GM06990 (cell line): ENCODE measurements around the gene WNT2B.
"Not testable (repeated sequence)": the region's sequence is repeated elsewhere in the genome, so short reads cannot be mapped to it uniquely, and the experiment has no call there.

ENCODE experiments used
- DNase-seq: peaks from one replicate; pipeline ENCODE4 v3.0.0-alpha.2; 2011; ENCODE audit not compliant: insufficient read length; ENCODE audit errors: extremely low read depth
- H3K27me3 ChIP-seq: replicated peaks from 2 replicates; pipeline ENCODE4 v1.6.0; 2011; ENCODE audit warnings: low read length; ENCODE audit not compliant: control insufficient read depth, insufficient read depth
- H3K36me3 ChIP-seq: 2 replicates; pipeline ENCODE4 v1.5.1; 2011; ENCODE audit warnings: low read length; ENCODE audit not compliant: control insufficient read depth, insufficient read depth
- H3K4me3 ChIP-seq: replicated peaks from 2 replicates; pipeline ENCODE4 v1.5.1; 2011; ENCODE audit warnings: low read depth, mild to moderate bottlenecking, control low read depth, low read length
- CTCF ChIP-seq: IDR thresholded peaks from 2 replicates; pipeline ENCODE4 v1.5.1; 2011; ENCODE audit warnings: low read length, control low read depth, mild to moderate bottlenecking, inconsistent platforms; ENCODE audit not compliant: insufficient read depth, poor library complexity, severe bottlenecking

The WNT2B gene

GRCh38 chr1:112465122-112465521 lies 43.6 kb upstream of the WNT2B start:
- no peaks in the 10 kb centered on the region for H3K27me3 ChIP-seq
- no peak for TF ChIP-seq CTCF
- no peak for DNase-seq
- H3K36me3 ChIP-seq = no peaks in the 10 kb centered on the region
- no peak overlapping the region for H3K4me3 ChIP-seq

DNA sequence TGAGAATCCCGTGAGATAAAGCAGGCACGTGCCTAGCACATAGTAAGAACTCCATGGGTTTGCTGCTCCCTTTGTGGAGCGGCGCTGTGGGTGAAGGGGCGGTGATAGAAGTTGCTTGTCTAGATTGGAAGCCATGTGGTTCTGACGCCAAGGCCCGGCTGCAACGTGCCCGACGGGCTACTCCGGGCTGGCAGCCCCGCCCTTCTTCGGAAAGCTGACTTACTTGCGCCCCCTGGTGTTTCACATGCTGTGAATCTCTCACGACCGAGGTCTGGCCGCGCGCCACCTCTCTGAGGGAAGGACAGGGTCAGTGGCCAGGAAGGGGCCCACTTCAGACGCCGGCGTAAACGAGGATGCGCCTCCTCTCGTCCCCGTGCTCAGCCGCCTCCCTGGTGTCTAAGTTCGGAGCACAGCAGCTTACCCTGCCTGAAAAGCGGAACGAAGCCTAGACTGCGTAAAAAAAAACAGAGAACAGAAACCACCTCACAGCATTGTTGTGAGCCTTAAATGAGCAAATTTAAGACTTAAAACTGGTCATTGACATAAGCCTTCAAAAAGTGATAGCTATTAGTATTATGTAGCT lies 42.6 kb upstream of the WNT2B start:
- TF ChIP-seq CTCF = peak; percentile 78
- H3K27me3 ChIP-seq = no peaks in the 10 kb centered on the region
- no peaks in the 10 kb centered on the region for H3K36me3 ChIP-seq
- peak overlapping the region; percentile 29 for H3K4me3 ChIP-seq
- peak; percentile 94 for DNase-seq

GRCh38 chr1:112470324-112470723 lies 38.4 kb upstream of the WNT2B start:
- not testable (repeated sequence) for H3K4me3 ChIP-seq, H3K27me3 ChIP-seq, H3K36me3 ChIP-seq, DNase-seq

GRCh38 chr1:112470966-112471365 lies 37.8 kb upstream of the WNT2B start:
- H3K36me3 ChIP-seq = no peaks in the 10 kb centered on the region
- no peak overlapping the region for H3K4me3 ChIP-seq
- no peak for TF ChIP-seq CTCF

GRCh38 chr1:112472142-112472541 lies 36.6 kb upstream of the WNT2B start:
- no peak overlapping the region for H3K4me3 ChIP-seq
- DNase-seq = no peak
- H3K27me3 ChIP-seq = no peaks in the 10 kb centered on the region
- H3K36me3 ChIP-seq = no peaks in the 10 kb centered on the region
- TF ChIP-seq CTCF = no peak

More at GRCh38 chr1:112470966-112471365, 37.8 kb upstream of the WNT2B start:
- H3K27me3 ChIP-seq = no peaks in the 10 kb centered on the region
- no peak for DNase-seq

GRCh38 chr1:112477550-112477949 lies 31.2 kb upstream of the WNT2B start:
- Histone ChIP-seq H3K4me3 (no peak overlapping the region), H3K36me3 (no peaks in the 10 kb centered on the region), H3K27me3 (no peaks in the 10 kb centered on the region)
- DNase-seq = no peak
- no peak for TF ChIP-seq CTCF
